Spleen (tissue), 11 donors: Measurements from ENCODE around the gene HECW1. TPM values are rescaled to one million over a fixed set of nuclear protein-coding genes. Genes with fewer than 3 reads are reported as not detected.

Experiments used
- DNase-seq: peaks from one replicate; pipeline ENCODE4 v3.0.0-alpha.2; 2020
- H3K27ac ChIP-seq, 8 donors: fragments of 200-600 bp; sonication (generic) in 7 of 8; 1 replicate in 4 of 8; 2 replicates in 4 of 8; pipeline versions ENCODE4 v1.5.0 to v1.8.0; 2016 to 2021; ENCODE audit warnings: inconsistent platforms in 4 of 8, mild to moderate bottlenecking in 4 of 8, moderate library complexity in 1 of 8
- H3K27me3 ChIP-seq, 7 donors: fragments of 200-600 bp; sonication (generic) in 6 of 7; replicated peaks in 1 of 7; 1 replicate in 4 of 7; 2 replicates in 3 of 7; pipeline versions ENCODE4 v1.5.0 to v1.8.0; 2016 to 2021; ENCODE audit warnings: inconsistent platforms in 3 of 7, mild to moderate bottlenecking in 1 of 7
- H3K36me3 ChIP-seq, 6 donors: fragments of 200-600 bp; sonication (generic) in 5 of 6; 1 replicate in 4 of 6; 2 replicates in 2 of 6; pipeline versions ENCODE4 v1.5.0 to v1.8.0; 2016 to 2021; ENCODE audit warnings: inconsistent platforms in 2 of 6
- H3K4me1 ChIP-seq, 6 donors: fragments of 200-600 bp; sonication (generic) in 5 of 6; 1 replicate in 3 of 6; 2 replicates in 3 of 6; pipeline versions ENCODE4 v1.5.0 to v1.8.0; 2016 to 2021; ENCODE audit warnings: inconsistent platforms in 3 of 6
- H3K4me3 ChIP-seq, 8 donors: fragments of 200-600 bp; sonication (generic) in 7 of 8; 1 replicate in 4 of 8; 2 replicates in 4 of 8; pipeline versions ENCODE4 v1.5.0 to v1.8.0; 2016 to 2021; ENCODE audit warnings: inconsistent platforms in 4 of 8, mild to moderate bottlenecking in 4 of 8, moderate library complexity in 2 of 8
- H3K9me3 ChIP-seq, 8 donors: fragments of 200-600 bp; sonication (generic) in 7 of 8; 1 replicate in 4 of 8; 2 replicates in 4 of 8; pipeline versions ENCODE4 v1.5.0 to v1.8.0; 2016 to 2021; ENCODE audit warnings: inconsistent platforms in 4 of 8
- POLR2A ChIP-seq, 3 donors: fragments of 450-650 bp; IDR thresholded peaks; one replicate each; pipeline ENCODE4 v1.5.1; 2017; ENCODE audit warnings: antibody characterized with exemption in 3 of 3, mild to moderate bottlenecking in 1 of 3
- POLR2AphosphoS5 ChIP-seq, 3 donors: sonication (generic); formaldehyde crosslinking; IDR thresholded peaks; one replicate each; pipeline ENCODE4 v1.5.1; 2017; ENCODE audit warnings: antibody characterized with exemption in 3 of 3
- WGBS, 5 donors: extraction: QIAGEN DNeasy Blood & Tissue Kit in 3 of 5; methylation state at CpG; one replicate each; pipeline versions ENCODE4 v1.1.5 to v1.1.7; 2013 to 2018; 5-methylcytosine and 5-hydroxymethylcytosine counted together
- intact Hi-C: fragments of 100-400 bp; cut with DNase I; formaldehyde crosslinking; loops from one replicate; pipeline ENCODE4 v1.15.0; 2023; ENCODE audit warnings: low total_unique reads
- polyA plus RNA-seq, 3 donors: library from polyadenylated mRNA; stranded (reverse); fragments of 200-250 nt; gene quantifications; one replicate each; pipeline ENCODE4 v1.2.1, GENCODE V29; 2013
- total RNA-seq, 7 donors: library from RNA; depleted of rRNA in 3 of 7; stranded (reverse); fragments of >200 nt in 3 of 7; fragmentation: NEBNext Ultra II Directional in 4 of 7; extraction: Animal tissue kit (Norgen Biotek cat#: 25700) in 4 of 7; gene quantifications; one replicate each; pipeline versions ENCODE4 v1.1.0 to v1.2.1, GENCODE V29; 2016 to 2021
- TF ChIP-seq, protein P1 (sequence below), 11 experiments: fragments of 200-600 bp in 7 of 11; fragments of 450-650 bp in 4 of 11; sonication (generic) in 4 of 11; IDR thresholded peaks in 8 of 11; conservative IDR thresholded peaks in 3 of 11; 1 replicate in 7 of 11; 2 replicates in 4 of 11; pipeline versions ENCODE4 v1.4.0 to v1.8.0; 2016 to 2021; ENCODE audit warnings: antibody characterized with exemption in 11 of 11, inconsistent platforms in 4 of 11, mild to moderate bottlenecking in 1 of 11
- donor health status: healthy with polysubstance abuse.
- donor health status: DM: no; HTN: no; CAD: no; lungs with moderate emphysema.
- donor health status: DM: no; HTN: no; CAD: no.
- donor health status: Bipolar disorder and iron deficiency.
- donor health status: healthy.
- donor health status: DM: no; HTN: no; CAD: no.
- donor health status: DM: yes; HTN: yes; CAD: no.

The HECW1 gene
- total and polyA plus RNA-seq, 10 donors = 0.03 to 1.5 (median 0.40) TPM; not detected in 1

DNA sequence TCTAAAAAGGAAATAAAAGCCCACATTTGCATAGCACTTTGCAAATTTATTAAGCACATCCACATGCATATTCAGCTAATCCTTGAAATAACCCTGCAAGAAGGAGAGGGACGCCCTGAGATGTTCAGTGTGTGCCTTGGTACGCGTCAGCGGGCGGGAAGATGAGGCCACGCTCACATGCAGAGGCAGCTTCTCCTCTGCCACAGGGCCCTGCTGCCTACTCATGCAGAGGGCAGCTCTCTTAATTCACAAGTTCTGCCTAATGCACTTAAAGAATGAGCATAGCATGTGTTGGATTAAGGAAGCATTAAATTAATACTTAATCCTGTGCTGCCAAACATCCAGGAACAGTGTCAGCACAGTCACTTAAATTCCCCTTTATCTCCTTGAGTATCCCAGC lies 132.3 kb downstream of the HECW1 start:
- Histone ChIP-seq H3K36me3 (no peaks in the 10 kb centered on the region), H3K27me3 (peaks cover 0 to 21% (median 0%) of the 10 kb centered on the region in 7 donors), H3K4me3 (no peak overlapping the region), H3K4me1 (peaks cover 0 to 5% (median 0%) of the 10 kb centered on the region in 6 donors), H3K9me3 (no peaks in the 10 kb centered on the region), H3K27ac (no peak overlapping the region)
- no peak for DNase-seq
- 88 to 98% (median 97%) methylated on average over 6 of the region's 6 CpGs for WGBS, 5 donors
- no peak for TF ChIP-seq POLR2AphosphoS5 (IDR thresholded peaks at IDR 0.05)
- no peak for TF ChIP-seq POLR2A (IDR thresholded peaks at IDR 0.05)
- TF ChIP-seq, protein P1, sequence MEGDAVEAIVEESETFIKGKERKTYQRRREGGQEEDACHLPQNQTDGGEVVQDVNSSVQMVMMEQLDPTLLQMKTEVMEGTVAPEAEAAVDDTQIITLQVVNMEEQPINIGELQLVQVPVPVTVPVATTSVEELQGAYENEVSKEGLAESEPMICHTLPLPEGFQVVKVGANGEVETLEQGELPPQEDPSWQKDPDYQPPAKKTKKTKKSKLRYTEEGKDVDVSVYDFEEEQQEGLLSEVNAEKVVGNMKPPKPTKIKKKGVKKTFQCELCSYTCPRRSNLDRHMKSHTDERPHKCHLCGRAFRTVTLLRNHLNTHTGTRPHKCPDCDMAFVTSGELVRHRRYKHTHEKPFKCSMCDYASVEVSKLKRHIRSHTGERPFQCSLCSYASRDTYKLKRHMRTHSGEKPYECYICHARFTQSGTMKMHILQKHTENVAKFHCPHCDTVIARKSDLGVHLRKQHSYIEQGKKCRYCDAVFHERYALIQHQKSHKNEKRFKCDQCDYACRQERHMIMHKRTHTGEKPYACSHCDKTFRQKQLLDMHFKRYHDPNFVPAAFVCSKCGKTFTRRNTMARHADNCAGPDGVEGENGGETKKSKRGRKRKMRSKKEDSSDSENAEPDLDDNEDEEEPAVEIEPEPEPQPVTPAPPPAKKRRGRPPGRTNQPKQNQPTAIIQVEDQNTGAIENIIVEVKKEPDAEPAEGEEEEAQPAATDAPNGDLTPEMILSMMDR (IDR thresholded peaks at IDR 0.05 in 8 of 11, conservative IDR thresholded peaks at IDR 0.05 in 3 of 11) = no peak
- intact Hi-C loops = no loop called here

DNA sequence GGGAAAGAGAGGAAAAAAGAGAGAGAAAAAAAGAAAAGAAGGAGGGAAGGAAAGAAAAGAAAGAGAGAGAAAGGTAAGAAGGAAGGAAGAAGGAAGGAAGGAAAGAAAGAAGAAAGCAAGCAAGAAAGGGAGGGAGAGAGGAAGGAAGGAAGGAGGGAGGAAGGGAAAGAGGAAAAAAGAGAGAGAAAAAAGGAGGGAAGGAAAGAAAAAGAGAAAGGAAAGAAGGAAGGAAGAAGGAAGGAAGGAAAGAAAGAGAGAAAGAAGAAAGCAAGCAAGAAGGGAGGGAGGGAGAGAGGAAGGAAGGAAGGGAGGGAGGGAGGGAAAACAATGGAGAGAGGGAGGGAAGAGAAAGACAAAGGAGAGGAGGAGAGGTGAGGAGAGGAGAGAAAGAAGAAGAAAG lies 135.3 kb downstream of the HECW1 start:
- Histone ChIP-seq H3K27me3 (peaks cover 0 to 21% (median 0%) of the 10 kb centered on the region in 7 donors), H3K4me3 (no peak overlapping the region), H3K27ac (no peak overlapping the region), H3K4me1 (no peaks in the 10 kb centered on the region), H3K36me3 (no peaks in the 10 kb centered on the region), H3K9me3 (no peaks in the 10 kb centered on the region)
- intact Hi-C loops = no loop called here
- no peak for TF ChIP-seq POLR2A (IDR thresholded peaks at IDR 0.05)
- TF ChIP-seq, protein P1 (IDR thresholded peaks at IDR 0.05 in 8 of 11, conservative IDR thresholded peaks at IDR 0.05 in 3 of 11) = no peak
- DNase-seq = no peak

DNA sequence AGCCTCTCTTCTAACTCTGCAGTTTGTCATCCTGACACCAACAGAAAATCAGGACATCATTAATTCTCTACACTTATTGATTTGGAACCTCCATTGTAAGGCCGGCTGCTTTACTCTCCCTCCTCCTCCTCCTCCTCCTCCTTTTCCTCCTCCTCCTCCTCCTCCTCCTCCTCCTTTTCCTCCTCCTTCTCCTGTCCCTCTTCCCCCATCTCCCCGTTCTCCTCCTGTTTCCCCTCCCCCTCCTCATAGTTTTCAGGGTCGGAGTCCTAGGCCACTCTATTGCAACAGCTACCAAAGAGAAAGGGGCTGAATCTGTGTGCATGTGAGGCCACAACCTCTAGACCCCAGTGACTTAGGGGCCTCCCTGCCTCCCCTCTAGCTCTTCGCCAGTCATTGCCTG lies 136.1 kb downstream of the HECW1 start:
- Histone ChIP-seq H3K27ac (no peak overlapping the region), H3K4me1 (no peaks in the 10 kb centered on the region), H3K9me3 (no peaks in the 10 kb centered on the region), H3K27me3 (peaks cover 0 to 21% (median 0%) of the 10 kb centered on the region in 7 donors), H3K4me3 (no peak overlapping the region), H3K36me3 (no peaks in the 10 kb centered on the region)
- intact Hi-C loops = no loop called here
- TF ChIP-seq POLR2AphosphoS5 (IDR thresholded peaks at IDR 0.05) = no peak
- TF ChIP-seq POLR2A (IDR thresholded peaks at IDR 0.05) = no peak
- TF ChIP-seq, protein P1 (IDR thresholded peaks at IDR 0.05 in 8 of 11, conservative IDR thresholded peaks at IDR 0.05 in 3 of 11) = no peak
- DNase-seq = no peak
- WGBS, 5 donors = 66 to 89% (median 77%) methylated on average over 3 to 4 of the region's 4 CpGs

DNA sequence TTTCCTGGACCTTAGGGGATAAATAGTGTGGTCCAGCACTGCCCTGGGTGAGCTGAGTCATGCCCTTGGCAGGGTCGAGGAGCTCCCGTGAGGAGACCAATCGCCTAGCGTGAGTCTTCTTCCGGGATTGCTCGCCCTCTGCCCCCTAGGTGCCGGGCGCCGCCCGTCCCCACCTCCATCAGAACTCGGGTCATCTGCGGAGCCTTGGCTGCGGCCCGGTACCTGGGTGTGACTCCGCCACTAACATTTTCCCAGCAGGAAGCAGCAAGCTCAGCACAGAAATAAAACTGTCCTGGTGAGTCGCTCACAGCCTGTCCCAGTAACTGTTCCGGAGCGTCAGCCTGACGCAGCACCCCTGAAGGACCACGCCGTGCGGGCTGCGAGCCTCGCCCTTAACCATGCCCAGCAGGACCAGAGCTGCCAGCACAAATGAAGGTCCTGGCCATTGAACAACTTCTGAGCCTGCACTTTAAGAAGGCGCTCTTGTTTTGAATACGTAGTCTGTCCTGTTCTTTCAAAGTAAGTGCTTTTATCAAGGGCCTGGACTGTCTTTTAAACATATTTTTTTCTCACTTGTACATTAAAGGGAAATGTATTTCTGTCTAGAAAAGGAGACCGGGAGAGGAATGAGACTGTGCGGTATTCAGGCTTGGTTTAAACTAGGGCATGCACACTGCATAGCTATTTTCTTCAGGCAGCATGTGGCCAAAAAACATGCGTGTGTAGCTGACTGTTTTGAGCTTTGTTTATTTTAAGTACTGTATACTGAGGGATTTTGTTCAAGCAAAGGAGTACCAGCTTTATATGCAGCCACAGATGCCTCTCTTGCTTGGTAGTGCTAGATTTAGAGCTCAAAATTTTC lies 136.7 kb downstream of the HECW1 start:
- Histone ChIP-seq H3K4me1 (no peaks in the 10 kb centered on the region), H3K36me3 (no peaks in the 10 kb centered on the region), H3K27ac (no peak overlapping the region), H3K4me3 (no peak overlapping the region), H3K27me3 (peaks cover 0 to 18% (median 0%) of the 10 kb centered on the region in 7 donors), H3K9me3 (no peaks in the 10 kb centered on the region)
- intact Hi-C loops = no loop called here
- no peak for DNase-seq
- WGBS, 5 donors = 80 to 90% (median 87%) methylated on average over 17 to 29 of the region's 29 CpGs
- TF ChIP-seq POLR2A (IDR thresholded peaks at IDR 0.05) (no peak), POLR2AphosphoS5 (IDR thresholded peaks at IDR 0.05) (no peak)
- TF ChIP-seq, protein P1 (IDR thresholded peaks at IDR 0.05 in 8 of 11, conservative IDR thresholded peaks at IDR 0.05 in 3 of 11) = no peak
